Measurements from ENCODE around the gene NT5C.

The NT5C gene

GRCh38 chr17:75114552-75115314 lies 16.8 kb downstream of the NT5C start:
- DNase-seq = no peak

- peak; percentile 93 for DNase-seq
Observed at GRCh38 chr17:75113798-75114551, 17.6 kb downstream of the NT5C start.

GRCh38 chr17:75111777-75112335 lies 19.7 kb downstream of the NT5C start:
- DNase-seq = no peak

GRCh38 chr17:75110234-75110937 lies 21.2 kb downstream of the NT5C start:
- peak; percentile 58 for DNase-seq

- DNase-seq = peak; percentile 95
Observed at GRCh38 chr17:75109407-75110233, 21.9 kb downstream of the NT5C start, which contains the start of gene ARMC7. Gene ARMC7 (plus strand): TSS chr17:75109969. CDS start chr17:75110289, 320 bp downstream.

GRCh38 chr17:75109046-75109406 lies 22.5 kb downstream of the NT5C start:
- peak; percentile 34 for DNase-seq

GRCh38 chr17:75108193-75108592 lies 23.3 kb downstream of the NT5C start:
- no peak for DNase-seq

- peak; percentile 92 for DNase-seq
Observed at GRCh38 chr17:75105126-75106080, 26.1 kb downstream of the NT5C start.

- DNase-seq = no peak
Observed at GRCh38 chr17:75103601-75104554, 27.7 kb downstream of the NT5C start.

- no peak for DNase-seq
Observed at GRCh38 chr17:75102385-75102821, 29.1 kb downstream of the NT5C start.

GRCh38 chr17:75099881-75100595 lies 31.5 kb downstream of the NT5C start:
- DNase-seq = no peak

- DNase-seq = no peak
Observed at GRCh38 chr17:75098861-75099260, 32.7 kb downstream of the NT5C start.

GRCh38 chr17:75097865-75098264 lies 33.7 kb downstream of the NT5C start:
- DNase-seq = peak; percentile 41

- peak; percentile 92 for DNase-seq
Observed at GRCh38 chr17:75096082-75096625, 35.4 kb downstream of the NT5C start.

- DNase-seq = no peak
Observed at GRCh38 chr17:75094871-75095399, 36.6 kb downstream of the NT5C start.

- no peak for DNase-seq
Observed at GRCh38 chr17:75093548-75094158, 37.9 kb downstream of the NT5C start.

- no peak for DNase-seq
Observed at GRCh38 chr17:75091855-75092327, 39.7 kb downstream of the NT5C start.
